ENCODE data around the gene COL4A6. TPM values are rescaled to one million over a fixed set of nuclear protein-coding genes. Genes with fewer than 3 reads are reported as not detected.

COL4A6 gene
- total RNA-seq, 3 donors from 2014 or later: 6.9 to 13.9 (median 10.7) TPM

DNA sequence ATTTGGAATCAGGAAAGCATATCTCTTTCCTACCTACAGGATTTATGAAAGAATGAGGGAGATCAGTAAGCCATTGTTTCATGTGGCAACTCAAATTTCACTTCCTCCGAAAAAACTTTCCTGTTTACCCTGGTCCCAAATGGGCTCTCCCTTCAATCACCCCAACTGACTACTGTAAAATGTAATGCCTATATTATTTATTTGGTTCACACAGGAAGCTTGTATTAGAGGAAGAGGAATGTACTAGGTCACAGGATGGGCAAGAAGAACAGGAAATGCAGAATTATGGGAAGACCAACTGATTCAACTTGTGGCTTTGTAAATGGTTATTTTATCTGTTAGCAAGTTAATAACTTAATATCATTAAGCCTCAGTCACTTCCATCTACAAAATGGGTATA lies 23.1 kb downstream of the COL4A6 start:
- no peak for DNase-seq (ENCODE audit: low spot score in 2 of 2)
- H3K27ac ChIP-seq: no peak overlapping the region
- no peaks in the 10 kb centered on the region for H3K4me1 ChIP-seq
- H3K27me3 ChIP-seq: peaks cover 0 to 41% of the 10 kb centered on the region in 2 donors
- TF ChIP-seq POLR2A (IDR thresholded peaks at IDR 0.05) (no peak), POLR2AphosphoS5 (IDR thresholded peaks at IDR 0.05) (no peak), CTCF (IDR thresholded peaks at IDR 0.05) (no peak)
- intact Hi-C loops (cut with DNase I; ENCODE audit: low total_unique reads): no loop called here
- no peaks in the 10 kb centered on the region for H3K9me3 ChIP-seq
- H3K4me3 ChIP-seq: no peak overlapping the region
- no peaks in the 10 kb centered on the region for H3K36me3 ChIP-seq

DNA sequence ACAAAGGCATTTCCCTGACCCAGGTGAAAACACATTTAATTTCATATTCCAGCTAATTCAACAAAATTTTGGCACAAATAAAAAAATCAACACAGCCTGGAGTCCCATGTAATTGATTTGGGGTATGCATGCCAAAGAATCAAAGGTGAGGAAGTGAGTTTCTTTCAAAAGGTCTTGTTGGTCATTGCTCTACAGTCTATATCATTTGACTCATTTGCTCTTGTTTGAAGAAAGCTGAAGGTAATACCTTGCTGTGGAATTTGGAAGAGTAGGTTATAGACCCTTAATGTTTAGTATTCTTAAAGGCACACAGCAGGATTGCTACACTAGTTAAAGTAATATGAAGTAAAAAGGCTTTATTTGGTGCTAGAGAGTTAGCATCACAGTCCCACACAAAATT lies 25.4 kb downstream of the COL4A6 start:
- H3K4me1 ChIP-seq: no peaks in the 10 kb centered on the region
- H3K36me3 ChIP-seq: no peaks in the 10 kb centered on the region
- no peak overlapping the region for H3K4me3 ChIP-seq
- peaks cover 0 to 34% of the 10 kb centered on the region in 2 donors for H3K27me3 ChIP-seq
- intact Hi-C loops (cut with DNase I; ENCODE audit: low total_unique reads): no loop called here
- DNase-seq (ENCODE audit: low spot score in 2 of 2): no peak
- no peak overlapping the region for H3K27ac ChIP-seq
- no peaks in the 10 kb centered on the region for H3K9me3 ChIP-seq
- TF ChIP-seq POLR2AphosphoS5 (IDR thresholded peaks at IDR 0.05) (no peak), POLR2A (IDR thresholded peaks at IDR 0.05) (no peak), CTCF (IDR thresholded peaks at IDR 0.05) (no peak)

- Histone ChIP-seq H3K27me3 (peaks cover 0 to 34% of the 10 kb centered on the region in 2 donors), H3K4me3 (no peak overlapping the region), H3K27ac (peak overlapping the region in 1 of 2 donors; percentile 48), H3K9me3 (no peaks in the 10 kb centered on the region), H3K36me3 (no peaks in the 10 kb centered on the region), H3K4me1 (no peaks in the 10 kb centered on the region)
- no peak for TF ChIP-seq CTCF (IDR thresholded peaks at IDR 0.05)
- no peak for TF ChIP-seq POLR2AphosphoS5 (IDR thresholded peaks at IDR 0.05)
- TF ChIP-seq POLR2A (IDR thresholded peaks at IDR 0.05): no peak
- intact Hi-C loops (cut with DNase I; ENCODE audit: low total_unique reads): no loop called here
- no peak for DNase-seq (ENCODE audit: low spot score in 2 of 2)
These were observed 38.6 kb downstream of the COL4A6 start for GRCh38 chrX:108399418-108400165.

GRCh38 chrX:108397627-108398391 lies 40.4 kb downstream of the COL4A6 start:
- DNase-seq (ENCODE audit: low spot score in 2 of 2): no peak
- TF ChIP-seq POLR2AphosphoS5 (IDR thresholded peaks at IDR 0.05) (no peak), POLR2A (IDR thresholded peaks at IDR 0.05) (no peak), CTCF (IDR thresholded peaks at IDR 0.05) (no peak)
- H3K4me3 ChIP-seq: no peak overlapping the region
- H3K9me3 ChIP-seq: no peaks in the 10 kb centered on the region
- no peaks in the 10 kb centered on the region for H3K4me1 ChIP-seq
- H3K27me3 ChIP-seq: peaks cover 0 to 34% of the 10 kb centered on the region in 2 donors
- H3K27ac ChIP-seq: no peak overlapping the region
- intact Hi-C loops (cut with DNase I; ENCODE audit: low total_unique reads): no loop called here
- no peaks in the 10 kb centered on the region for H3K36me3 ChIP-seq

- H3K9me3 ChIP-seq: no peaks in the 10 kb centered on the region
- H3K4me3 ChIP-seq: no peak overlapping the region
- DNase-seq (ENCODE audit: low spot score in 2 of 2): no peak
- peak overlapping the region in 1 of 2 donors; percentile 57 for H3K27ac ChIP-seq
- peaks cover 0 to 34% of the 10 kb centered on the region in 2 donors for H3K27me3 ChIP-seq
- TF ChIP-seq CTCF (IDR thresholded peaks at IDR 0.05) (no peak), POLR2AphosphoS5 (IDR thresholded peaks at IDR 0.05) (no peak), POLR2A (IDR thresholded peaks at IDR 0.05) (no peak)
- no peaks in the 10 kb centered on the region for H3K36me3 ChIP-seq
- intact Hi-C loops (cut with DNase I; ENCODE audit: low total_unique reads): no loop called here
- no peaks in the 10 kb centered on the region for H3K4me1 ChIP-seq
These were observed 41.2 kb downstream of the COL4A6 start for GRCh38 chrX:108396986-108397385.

Measured in breast epithelium (tissue), 4 donors.